Activated gamma-delta T cell treated with Interleukin-2 at 50 U/mL for 16 hours (primary cell): ENCODE data around the gene DALRD3.
"Not testable (repeated sequence)": the region's sequence is repeated elsewhere in the genome, so short reads cannot be mapped to it uniquely, and the experiment has no call there.

Experiments used
- DNase-seq: peaks from one replicate; pipeline ENCODE4 v3.0.0-alpha.2; 2020

DALRD3 gene

GRCh38 chr3:49021213-49021812, 2.9 kb upstream of the DALRD3 start:
- DNase-seq = peak; percentile 99

GRCh38 chr3:49020330-49021212, 2.2 kb upstream of the DALRD3 start:
- peak; percentile 23 for DNase-seq

- no peak for DNase-seq
These were observed 1.6 kb upstream of the DALRD3 start for GRCh38 chr3:49019941-49020329.

- no peak for DNase-seq
These were observed 277 bp upstream of the DALRD3 start for GRCh38 chr3:49018707-49019006.

GRCh38 chr3:49017229-49017970, 980 bp downstream of the DALRD3 start:
- no peak for DNase-seq

GRCh38 chr3:49016414-49017228, 1.8 kb downstream of the DALRD3 start:
- no peak for DNase-seq

GRCh38 chr3:49015765-49016164, 2.6 kb downstream of the DALRD3 start:
- no peak for DNase-seq

GRCh38 chr3:49015072-49015471, 3.3 kb downstream of the DALRD3 start:
- no peak for DNase-seq

- peak; percentile 50 for DNase-seq
These were observed 4.4 kb downstream of the DALRD3 start for GRCh38 chr3:49013738-49014660.

- no peak for DNase-seq
These were observed 5.2 kb downstream of the DALRD3 start for GRCh38 chr3:49013113-49013737.

- no peak for DNase-seq
These were observed 5.9 kb downstream of the DALRD3 start for GRCh38 chr3:49012441-49013017.

GRCh38 chr3:49009396-49009795, 9.0 kb downstream of the DALRD3 start:
- DNase-seq = no peak

- DNase-seq = not testable (repeated sequence)
These were observed 9.8 kb downstream of the DALRD3 start for GRCh38 chr3:49008627-49009026.

GRCh38 chr3:49007771-49008528, 10.4 kb downstream of the DALRD3 start:
- peak; percentile 78 for DNase-seq

- peak; percentile 97 for DNase-seq
These were observed 11.2 kb downstream of the DALRD3 start, which contains the start of gene WDR6 for GRCh38 chr3:49007068-49007770. TSS of gene WDR6 (plus strand) at chr3:49007391. CDS start at chr3:49007432, 41 bp downstream.

- no peak for DNase-seq
These were observed 11.8 kb downstream of the DALRD3 start for GRCh38 chr3:49006408-49007067.

- DNase-seq = no peak
These were observed 12.4 kb downstream of the DALRD3 start for GRCh38 chr3:49005998-49006397.

GRCh38 chr3:49005303-49005680, 13.1 kb downstream of the DALRD3 start:
- no peak for DNase-seq
